ELR (cell line): ENCODE data around the gene PARVB.

Source experiments
- DNase-seq: peaks from one replicate; pipeline ENCODE4 v3.0.0-alpha.2; 2015; ENCODE audit warnings: low read depth

Gene PARVB

DNA sequence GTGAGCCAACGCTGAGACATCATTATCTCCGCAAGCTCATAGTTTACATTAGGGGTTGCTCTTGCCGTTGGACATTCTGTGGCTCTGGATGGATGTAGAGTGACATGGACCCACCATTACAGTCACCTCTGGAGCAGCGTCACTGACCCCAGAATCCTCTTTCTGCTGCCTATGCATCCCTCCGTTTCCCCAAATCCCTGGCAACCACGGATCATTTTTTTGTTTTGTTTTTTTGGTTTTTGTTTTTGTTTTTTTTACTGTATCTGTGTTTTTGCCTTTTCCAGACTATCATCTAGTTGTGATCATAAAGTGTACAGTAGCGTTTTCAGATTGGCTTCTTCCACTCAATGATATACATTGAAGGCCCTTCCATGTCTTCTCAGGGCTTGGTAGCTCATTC lies 4.0 kb downstream of the PARVB start:
- no peak for DNase-seq

DNA sequence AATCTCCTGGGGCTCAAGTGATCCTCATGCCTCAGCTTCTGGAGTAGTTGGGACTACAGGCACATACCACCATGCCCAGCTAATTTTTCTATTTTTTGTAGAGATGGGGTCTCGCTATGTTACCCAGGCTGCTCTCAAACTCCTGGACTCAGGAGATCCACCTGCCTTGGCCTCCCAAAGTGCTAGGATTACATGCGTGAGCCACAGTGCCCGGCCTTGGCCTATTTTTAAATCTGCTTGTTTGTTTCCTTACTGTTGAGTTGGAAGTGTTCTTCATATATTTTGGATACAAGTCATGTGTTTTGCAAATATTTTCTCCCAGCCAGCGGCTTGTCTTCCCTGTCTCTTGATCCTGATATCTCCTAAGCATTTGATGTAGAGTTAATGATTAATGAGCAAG lies 5.0 kb downstream of the PARVB start:
- DNase-seq: no peak

DNA sequence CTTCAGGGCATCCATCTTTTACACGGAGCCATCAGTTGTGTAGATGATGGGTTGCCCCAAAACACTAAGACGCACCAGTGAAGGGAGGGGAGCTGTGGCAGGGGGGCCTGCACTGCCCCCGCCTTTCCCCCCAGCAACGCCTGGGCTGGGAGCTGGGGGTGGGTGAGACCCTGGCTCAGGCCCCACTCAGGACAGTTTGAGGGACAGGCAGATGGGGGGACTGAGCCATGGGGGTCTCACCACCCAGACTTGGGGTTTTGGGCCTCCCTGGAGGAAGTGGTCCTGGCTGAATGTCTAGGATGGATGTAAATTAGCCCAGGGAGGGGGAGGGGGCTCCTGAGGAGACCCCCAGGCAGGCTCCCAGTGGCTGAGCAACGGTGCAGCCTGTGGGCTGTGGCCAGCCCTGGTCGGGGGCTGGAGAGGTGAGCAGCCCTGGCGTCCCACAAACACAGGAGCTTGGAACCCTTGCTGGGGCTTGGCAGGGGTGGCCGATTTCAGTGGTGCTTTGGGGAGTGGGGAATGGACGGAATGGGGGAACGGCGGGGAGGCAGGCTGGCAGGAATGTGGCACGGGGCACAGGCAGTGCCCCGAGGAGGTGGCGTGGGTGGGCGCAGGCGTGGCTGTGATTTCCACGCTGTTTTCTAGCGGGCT lies 6.1 kb downstream of the PARVB start:
- no peak for DNase-seq

DNA sequence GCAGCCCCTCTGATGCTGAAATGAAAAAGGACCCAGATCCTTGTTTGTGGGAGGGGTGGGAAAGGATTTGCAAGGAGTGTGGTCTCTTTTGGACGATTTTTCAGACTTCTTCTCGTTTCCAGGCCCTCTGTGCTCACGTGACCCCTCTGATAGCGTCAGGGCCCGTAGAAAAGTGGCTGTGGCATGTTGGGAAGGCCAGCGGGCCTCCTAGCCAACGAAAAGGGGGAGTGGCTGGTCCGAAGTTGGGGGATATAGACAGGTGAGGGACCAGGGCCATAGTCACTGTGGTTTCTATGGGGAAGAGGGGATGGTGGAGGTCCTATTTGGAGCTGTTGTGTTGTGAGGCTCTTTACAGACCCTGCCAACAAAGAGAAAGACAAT lies 6.6 kb downstream of the PARVB start:
- no peak for DNase-seq

DNA sequence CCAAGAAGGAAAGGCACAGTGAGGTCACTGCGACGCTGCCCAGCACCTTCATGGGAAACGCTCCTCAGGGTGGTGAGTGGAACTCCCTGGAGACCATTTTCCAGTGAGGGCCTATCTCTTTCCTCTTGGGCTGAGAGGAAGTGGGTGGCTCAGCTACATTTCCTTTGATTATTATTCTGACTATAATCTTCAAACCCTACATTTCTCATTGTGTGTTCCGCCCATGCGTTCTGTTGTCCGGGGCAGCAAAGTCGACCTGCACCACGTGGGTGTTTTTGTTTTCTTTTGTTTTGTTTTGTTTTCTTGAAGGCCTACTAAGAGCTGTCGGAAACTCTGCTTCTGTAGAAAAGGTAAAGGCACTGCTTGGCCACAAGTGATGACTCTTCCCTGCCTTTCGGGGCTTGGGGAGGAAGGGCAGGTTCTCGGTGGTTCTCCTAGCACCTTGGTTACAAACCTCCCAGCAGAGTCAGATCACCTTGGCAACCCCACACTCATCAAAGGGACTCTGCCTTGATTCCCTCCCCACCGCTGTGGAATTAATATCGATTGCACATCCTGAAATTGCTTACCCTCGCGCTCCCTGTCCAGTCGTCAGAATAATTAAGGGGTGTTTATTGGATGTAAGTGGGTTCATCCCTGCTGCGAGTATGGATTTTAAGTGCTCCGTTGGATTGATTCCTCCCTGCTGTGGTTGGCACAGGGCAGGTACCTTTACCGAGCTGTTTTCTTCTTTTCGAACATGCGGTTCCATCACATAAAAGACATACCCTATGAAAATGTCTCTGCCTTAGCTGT lies 7.3 kb downstream of the PARVB start:
- no peak for DNase-seq

DNA sequence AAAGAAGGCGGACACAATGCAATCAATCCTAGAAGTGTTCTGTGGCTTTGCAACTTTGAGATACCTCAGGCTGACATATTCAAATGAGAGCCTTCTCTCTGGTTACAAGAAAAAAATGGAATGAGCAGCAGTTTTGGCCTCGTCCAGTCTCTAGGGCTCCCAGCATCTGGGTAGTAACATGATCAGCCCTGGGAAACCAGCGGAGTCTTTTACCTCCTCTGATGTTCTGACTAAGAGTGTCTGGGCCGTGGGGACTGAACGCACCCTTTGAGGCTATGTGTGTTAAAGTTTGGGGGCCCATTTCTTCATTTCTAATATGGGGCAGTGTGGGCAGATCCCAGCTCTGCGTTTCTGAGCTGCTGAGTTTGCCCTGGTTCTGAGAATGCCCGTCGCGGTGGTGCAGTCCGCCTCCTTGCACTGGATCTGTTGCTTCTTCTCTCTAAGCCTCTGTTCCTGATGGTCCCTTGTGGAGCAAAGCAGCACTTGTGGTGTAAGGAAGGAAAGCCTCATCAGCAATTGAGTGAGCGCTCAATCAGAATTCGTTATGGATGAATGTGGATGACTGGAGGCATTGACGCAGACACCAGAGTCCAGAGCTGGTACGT lies 8.1 kb downstream of the PARVB start:
- DNase-seq: no peak

DNA sequence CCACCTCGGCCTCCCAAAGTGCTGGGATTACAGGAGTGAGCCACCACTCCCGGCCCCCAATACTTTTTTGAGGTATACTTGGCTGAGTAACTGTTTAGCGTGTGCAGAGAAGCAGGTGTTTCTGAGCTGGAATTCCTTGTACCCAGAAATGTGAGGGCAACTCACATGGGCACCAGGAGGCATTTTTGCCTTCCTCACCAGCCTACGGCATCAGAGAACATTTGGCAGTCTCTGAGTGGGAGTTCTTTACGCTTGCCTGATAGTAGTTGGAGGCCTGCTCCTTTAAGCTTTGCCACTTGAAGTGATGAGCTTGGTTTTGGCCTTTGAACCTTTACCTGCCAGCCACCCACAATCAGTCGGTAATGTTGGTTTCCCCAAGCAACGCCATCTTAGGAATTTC lies 9.2 kb downstream of the PARVB start:
- DNase-seq: no peak

DNA sequence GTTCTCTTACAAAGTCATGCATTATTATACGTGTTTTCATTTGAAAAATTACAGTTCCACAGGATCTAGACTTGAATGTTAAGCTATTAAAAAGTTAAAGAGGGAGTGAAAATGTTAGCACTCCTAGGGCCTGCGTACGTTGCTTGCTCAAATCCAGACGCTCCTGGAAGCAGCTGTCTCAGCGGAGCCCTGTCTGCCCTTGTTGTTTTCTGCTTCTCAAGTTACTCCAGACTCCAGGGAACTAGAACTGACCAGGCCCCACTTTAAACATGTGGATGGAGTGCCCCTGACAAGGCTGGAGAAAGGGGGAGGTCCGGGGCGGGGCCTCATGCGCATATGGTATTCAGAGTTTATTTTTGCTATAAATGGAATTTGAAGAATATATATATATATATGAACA lies 9.6 kb downstream of the PARVB start:
- DNase-seq: no peak

DNA sequence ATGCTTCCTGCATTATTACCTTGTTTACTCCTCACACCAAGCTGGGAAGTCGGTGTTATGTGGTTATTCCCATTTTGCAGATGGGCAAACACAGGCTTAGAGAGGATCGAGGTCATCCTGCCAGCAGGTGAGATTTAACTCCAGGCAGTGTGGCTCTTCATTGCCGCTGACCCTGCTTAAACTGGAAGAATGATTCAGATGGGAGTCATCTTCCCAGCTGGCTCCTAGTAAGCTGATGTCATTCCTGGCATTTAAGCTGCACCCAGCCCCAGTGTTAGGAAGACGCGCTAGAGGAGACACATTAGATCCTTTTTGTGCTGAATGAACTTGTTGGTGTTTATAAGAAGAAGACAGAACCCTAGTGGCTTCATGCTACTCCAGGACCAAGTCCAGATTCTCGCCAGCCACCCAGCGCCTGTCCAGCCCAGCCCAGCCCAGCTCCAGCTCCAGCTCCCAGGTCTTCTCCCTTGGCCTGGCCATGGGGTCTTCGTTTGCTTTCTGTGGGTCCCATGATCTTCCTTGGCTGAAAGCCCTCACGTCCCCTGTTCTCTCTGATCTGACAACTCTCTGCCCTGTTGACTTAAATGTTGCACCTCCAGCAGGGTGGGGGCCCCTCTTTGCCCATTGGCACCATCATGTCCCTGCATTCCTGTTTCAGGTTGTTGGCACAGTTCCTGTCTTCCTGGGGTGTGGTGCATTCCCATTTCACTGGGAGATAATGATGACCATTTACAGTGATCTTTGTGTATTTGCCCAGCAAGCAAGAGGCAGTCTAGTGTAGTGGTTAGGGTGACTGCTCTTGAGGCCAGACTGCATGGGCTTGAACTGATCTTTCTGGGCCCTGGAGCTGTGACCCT lies 13.6 kb downstream of the PARVB start:
- peak; percentile 94 for DNase-seq

DNA sequence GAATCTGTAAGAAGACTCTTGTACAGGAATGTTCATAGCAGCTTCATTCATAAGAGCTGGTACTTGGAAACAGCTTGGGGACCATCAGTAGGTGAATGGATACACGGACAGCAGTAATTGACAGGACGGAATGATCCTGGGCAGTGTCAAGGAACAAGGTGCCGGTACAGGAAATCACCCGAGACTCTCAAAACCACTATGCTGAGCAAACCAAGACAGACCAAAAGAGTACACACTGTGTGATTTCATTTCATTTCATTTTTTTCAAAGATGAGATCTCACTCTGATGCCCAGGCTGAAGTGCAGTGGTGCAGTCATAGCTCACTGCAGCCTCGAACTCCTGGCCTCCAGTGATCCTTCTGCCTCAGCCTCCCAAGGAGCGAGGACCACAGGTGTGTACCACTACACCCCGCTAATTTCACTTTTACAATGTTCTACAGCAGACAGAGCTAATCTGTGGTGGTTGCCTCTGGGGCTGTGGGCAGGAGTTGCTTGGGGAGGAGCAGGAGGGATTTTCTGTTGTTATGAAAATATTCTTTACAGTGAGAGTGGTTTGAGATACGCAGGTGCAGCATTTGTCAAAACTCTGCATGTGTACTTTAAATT lies 15.6 kb downstream of the PARVB start:
- DNase-seq: no peak

DNA sequence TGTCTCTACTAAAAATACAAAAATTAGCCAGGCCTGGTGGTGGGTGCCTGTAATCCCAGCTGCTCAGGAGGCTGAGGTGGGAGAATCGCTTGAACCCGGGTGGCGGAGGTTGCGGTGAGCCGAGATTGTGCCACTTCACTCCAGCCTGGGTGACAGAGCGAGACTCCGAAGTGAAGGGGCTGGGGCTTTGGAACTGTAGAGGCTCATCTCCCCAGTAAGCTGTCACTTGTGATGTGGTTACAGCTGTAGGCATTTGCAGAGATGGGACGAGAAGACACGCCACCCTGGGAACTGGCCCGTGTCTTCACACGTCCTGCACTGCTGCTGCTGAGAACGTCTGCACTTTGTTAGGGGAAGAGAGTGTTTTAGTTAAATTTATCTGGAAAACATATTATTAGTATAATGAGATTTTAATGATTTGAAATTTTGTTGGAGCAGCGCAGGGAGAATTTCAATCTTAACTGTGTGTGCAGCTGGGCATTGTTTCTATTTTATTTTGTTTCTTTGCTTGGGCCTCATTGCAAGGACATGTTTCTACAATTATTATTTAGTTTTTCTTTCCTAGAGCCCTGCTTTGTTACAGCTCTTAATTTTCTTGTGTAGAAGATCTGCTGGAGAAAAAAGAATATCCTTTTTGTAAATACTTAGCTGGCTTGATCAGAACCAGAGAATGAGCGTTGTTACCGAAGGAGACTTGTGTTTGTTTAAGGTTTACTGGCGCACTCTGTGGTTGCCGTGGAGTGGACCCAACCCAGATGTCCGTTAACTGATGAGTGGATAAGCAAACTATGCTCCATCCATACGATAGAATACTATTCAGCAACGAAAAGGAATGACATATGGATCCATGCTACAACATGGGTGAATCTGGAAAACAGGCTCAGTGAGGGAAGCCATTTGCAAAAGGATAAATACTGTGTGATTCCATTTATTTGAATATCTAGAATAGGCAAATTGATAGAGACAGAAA lies 18.4 kb downstream of the PARVB start:
- DNase-seq: no peak

DNA sequence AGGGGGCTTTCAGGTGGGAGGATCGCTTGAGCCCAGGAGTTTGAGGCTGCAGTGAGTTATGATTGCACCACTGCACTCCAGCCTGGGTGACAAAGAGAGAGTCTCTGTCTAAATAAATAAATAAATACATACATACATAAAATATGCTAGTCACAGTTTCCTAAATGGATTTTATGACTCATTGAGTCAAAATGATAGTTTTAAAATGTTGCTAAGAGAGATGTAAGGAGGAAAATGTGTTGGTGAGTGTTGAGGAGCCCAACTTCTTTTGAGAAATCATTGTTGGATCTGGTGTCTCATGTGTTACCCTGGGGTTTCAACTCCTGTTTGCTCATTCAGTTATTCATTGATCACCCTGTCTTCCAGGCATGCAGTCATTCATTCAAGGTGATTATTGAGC lies 21.0 kb downstream of the PARVB start:
- peak; percentile 47 for DNase-seq

DNA sequence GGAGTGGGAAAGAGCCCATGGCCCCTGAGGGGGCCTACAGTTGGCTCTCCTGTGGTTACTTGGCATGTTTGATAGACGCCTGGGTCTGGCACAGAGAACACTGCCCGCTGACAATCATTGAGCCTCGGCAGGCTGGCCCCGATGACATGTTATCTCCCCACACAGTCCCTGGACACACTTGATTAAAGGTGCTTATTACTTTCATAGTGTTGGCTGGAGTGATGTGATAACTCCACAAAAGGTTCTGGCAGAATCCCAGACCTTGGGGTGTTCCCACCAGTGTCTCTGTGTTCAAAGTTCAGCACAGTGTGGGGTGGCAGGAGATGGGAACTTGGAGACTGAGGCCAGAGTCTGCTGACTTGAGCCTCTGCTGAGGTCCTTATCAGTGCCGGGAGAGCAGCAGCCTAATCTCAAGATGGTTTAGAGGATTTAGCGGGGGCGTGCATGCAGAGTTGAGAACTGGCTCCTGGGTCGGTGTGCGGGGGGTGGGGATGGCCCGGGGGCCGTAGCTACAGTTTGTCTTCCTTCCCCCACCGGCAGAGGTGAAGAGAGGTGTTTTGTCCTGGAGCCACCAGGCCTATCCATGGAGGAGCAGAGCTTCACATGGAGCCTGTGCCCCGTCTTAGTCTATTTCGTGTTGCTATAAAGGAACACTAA lies 22.5 kb downstream of the PARVB start:
- DNase-seq: no peak

DNA sequence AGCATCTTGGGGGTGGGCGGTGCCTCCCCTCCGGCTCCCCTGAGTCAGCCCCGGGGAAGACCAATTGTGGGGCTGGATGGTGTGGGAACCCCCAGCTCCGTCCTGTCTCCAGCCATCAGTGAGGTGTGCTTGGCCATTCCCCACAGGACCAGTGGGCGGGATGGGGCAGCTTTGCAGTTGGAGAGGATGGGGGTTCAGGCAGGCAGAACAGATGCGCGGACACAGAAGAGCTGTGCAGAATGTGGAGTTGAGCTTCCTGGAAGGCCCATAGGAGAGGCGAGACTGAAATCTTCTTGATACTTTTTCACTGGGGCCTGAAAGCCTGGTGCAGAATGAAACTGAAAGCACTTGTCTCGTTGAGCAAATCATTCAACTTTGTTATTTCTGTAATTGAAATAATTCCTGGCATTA lies 23.8 kb downstream of the PARVB start:
- DNase-seq: no peak

DNA sequence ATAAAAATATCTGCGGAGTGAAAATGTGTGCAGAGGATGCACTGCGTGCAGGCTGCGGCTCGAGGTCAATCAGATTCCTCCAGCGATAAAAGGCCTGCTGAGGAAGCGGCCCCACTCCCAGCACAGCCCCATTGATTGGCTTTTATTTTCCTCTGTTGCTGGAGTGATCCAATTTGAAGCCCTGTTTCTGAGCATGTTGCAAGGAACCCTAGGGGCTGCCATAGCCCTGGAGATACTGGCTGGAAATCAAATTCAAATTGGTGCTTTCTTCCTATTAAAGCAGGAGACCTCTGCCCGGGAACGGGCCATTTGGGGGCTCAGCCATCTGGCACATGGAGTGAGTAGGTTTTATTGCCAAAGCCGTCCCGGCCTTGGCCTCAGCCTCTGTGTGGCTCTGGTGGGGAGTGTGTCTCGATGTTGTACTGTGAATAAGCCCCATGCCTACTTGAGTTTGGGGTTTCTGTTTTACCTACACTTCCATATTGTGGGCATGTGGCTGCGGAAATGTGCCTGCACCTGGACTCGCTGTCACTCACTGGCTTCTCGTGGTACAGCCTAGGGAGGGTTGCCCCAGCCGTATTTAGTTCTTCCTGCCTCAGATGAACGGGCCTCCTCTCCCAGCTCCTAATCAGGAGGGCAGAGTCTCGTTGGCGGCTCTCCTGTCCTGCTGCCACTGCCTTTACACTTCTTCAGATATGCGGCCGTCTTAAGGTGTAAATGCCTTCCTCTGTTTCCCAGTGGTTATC lies 25.6 kb downstream of the PARVB start:
- DNase-seq: no peak

DNA sequence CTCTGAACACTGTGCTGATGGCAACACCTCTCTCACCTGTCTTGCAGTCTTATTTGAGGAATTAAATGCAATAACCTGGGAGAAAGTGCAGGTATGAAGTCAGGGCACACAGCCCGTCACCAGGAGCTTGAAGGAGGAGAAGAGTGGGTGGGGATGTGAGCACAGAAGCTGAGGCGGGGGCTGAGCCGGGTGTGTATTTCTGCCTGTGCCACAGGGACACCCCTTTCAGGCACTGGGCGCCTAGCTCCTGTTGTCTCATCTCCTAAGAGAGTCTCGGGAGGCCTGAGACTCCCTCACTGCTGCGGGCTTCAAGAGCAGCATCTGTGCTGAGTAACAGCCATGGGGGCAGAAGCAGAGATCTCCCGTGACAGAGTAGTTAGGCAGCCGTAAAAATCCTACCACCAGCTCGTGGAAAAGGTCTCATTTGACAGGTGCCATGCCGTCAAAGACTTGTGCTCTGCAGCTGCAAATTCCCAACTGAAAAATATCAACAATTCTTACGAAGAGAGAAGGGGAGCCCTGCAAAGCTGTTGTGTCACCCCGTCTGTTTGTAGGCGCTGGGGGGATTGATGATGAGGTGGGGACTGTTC lies 26.8 kb downstream of the PARVB start:
- no peak for DNase-seq

DNA sequence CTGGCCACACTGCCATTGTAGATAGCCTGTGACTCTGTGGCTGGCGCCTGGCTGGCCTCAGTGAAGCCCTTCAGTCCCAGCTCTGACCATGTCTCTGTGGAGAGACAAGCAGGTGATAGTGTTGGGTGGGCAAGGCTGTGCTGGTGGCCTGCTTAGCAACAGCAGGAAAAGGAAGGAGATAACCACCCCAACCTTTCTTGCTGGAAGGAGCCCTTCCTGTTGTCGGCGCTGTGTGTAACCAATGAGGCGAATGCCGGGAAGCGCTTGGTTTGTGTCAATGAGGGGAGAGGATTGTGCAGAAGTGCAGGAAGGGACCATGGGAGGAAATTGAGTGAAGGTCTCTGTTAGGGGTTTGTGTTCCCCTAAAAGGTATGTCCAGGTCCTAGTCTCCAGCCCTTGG lies 27.3 kb downstream of the PARVB start:
- no peak for DNase-seq

DNA sequence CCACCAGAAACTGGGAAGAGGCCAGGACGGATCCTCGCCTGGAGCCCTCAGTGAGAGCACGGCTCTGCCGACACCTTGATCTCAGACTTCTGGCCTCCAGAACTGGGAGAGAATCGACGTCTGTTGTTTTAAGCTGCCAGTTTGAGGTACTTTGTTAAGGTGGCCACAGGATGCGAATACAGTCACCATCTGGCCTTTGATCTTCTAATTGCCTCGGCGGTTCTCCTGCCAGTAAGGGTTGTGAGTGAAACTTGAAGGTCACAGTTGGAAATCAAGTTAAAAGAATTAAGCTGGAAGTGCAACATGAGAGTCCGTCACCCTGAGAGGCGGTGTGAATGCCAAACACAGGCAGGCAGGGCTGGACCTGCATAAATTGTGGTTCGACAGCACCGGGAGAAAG lies 27.9 kb downstream of the PARVB start:
- no peak for DNase-seq

DNA sequence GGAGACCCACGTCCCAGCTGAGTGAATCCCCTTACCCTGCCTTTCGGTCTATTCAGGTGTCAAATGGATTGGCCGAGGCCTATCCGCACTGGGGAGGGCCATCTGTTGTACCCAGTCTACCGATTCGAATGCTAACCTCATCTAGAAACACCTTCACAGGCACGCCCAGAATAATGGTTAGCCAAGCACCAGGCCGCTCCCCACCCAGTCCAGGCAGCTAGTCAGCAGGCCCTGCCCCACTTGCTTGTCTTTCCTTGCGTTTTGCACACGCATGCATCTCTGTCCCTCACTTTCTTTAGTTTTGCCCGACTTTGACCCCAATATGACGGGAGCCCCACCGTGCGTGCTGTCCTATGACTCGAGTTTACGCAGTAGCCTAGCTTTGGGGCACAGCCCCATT lies 31.7 kb downstream of the PARVB start:
- DNase-seq: no peak
